ENCODE data around the gene SKA3. TPM values are rescaled to one million over a fixed set of nuclear protein-coding genes. Genes with fewer than 3 reads are reported as not detected.
"Not testable (repeated sequence)": the region's sequence is repeated elsewhere in the genome, so short reads cannot be mapped to it uniquely, and the experiment has no call there.

Gene SKA3
- total RNA-seq, 1 donor from 2014 or later: 1.7 TPM

DNA sequence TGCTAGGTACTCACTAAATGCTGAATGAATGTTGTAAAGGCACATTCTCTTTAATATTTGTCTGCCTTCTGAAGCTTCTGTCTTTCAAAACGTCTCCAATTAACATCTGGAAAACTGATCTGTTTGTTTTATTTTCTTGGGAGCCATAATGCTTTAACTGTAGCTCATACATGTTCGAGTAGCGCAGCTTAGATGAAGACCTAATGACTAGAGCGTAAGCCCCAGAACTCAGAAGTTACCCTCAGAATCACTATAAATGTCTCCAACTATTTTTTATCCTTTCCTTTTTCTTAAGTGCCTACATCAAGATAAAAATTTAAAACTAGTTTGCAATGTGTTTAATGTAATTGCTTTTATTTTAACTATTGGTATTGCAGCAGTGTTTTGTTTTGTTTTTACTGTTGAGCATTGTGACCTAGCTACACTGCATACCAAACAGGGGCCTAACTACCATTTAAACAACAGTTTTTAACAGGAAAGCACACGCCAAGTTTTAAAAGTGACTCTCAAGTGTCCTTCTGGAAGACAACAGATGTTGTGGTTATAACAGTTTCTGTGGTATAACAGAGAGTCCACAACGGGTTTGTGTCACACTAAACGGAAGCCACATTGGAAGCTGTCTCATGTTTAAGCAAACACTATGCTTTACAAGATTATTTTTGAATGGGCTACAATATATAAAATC lies 42.1 kb upstream of the SKA3 start:
- ATAC-seq (ENCODE audit: low read depth) (no peak), DNase-seq (no peak)
- peaks cover 3% of the 10 kb centered on the region for H3K27me3 Mint-ChIP-seq
- H3K36me3 Mint-ChIP-seq (ENCODE audit: low read depth): no peaks in the 10 kb centered on the region
- no peak overlapping the region for H3K4me3 Mint-ChIP-seq
- no peak overlapping the region for H3K27ac Mint-ChIP-seq
- H3K9me3 Mint-ChIP-seq: peaks cover 5% of the 10 kb centered on the region
- intact Hi-C loops (cut with micrococcal nuclease): no loop called here
- CTCF ChIA-PET: no interaction called here
- POLR2A ChIA-PET: no interaction called here
- TF ChIP-seq CTCF (IDR thresholded peaks at IDR 0.05): no peak
- H3K4me1 Mint-ChIP-seq: peaks cover 8% of the 10 kb centered on the region

GRCh38 chr13:21216332-21216731 lies 40.0 kb upstream of the SKA3 start:
- DNase-seq: no peak
- peaks cover 8% of the 10 kb centered on the region for H3K4me1 Mint-ChIP-seq
- CTCF ChIA-PET: no interaction called here

GRCh38 chr13:21215419-21215818 lies 39.1 kb upstream of the SKA3 start:
- H3K9me3 Mint-ChIP-seq: peaks cover 10% of the 10 kb centered on the region
- H3K27ac Mint-ChIP-seq; H3K4me1 Mint-ChIP-seq; CTCF ChIA-PET; DNase-seq; H3K4me3 Mint-ChIP-seq; H3K36me3 Mint-ChIP-seq (ENCODE audit: low read depth); POLR2A ChIA-PET; ATAC-seq (ENCODE audit: low read depth); intact Hi-C loops (cut with micrococcal nuclease): not testable (repeated sequence)
- H3K27me3 Mint-ChIP-seq: peaks cover 13% of the 10 kb centered on the region

More at GRCh38 chr13:21216332-21216731, 40.0 kb upstream of the SKA3 start:
- no peak for TF ChIP-seq CTCF (IDR thresholded peaks at IDR 0.05)
- Mint-ChIP-seq H3K4me3 (no peak overlapping the region), H3K36me3 (ENCODE audit: low read depth) (no peaks in the 10 kb centered on the region), H3K27ac (no peak overlapping the region), H3K27me3 (peaks cover 13% of the 10 kb centered on the region), H3K9me3 (peaks cover 15% of the 10 kb centered on the region)
- ATAC-seq (ENCODE audit: low read depth): no peak
- intact Hi-C loops (cut with micrococcal nuclease): no loop called here
- POLR2A ChIA-PET: no interaction called here

DNA sequence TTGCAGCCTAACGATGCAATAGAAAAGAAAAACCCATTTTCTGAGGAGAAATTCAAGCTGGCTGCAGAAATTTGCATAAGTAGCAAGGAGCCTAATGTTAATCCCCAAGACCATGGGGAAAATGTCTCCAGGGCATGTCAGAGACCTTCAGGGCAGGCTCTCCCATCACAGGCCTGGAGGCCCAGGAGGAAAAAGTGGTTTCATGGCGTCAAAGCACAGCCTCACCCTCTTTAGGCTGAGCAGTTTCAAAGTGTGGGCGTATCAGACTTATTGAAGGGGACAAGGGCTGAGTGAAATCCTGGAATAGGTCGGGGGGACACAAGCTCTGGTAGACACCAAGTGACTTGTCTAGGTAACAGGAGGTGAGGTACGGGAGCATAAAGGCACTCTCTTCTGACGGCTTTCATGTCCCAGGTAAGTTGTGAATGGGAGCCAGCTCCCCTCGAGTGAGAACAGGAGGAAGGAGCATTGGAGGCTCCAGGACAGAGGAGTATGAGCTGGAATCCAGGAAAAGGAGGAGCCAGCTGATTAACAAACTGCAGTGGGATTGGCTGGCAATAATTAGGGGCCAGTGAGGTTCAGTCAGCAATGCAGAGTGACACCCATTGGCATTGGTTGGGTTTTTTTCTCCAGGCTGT lies 35.9 kb upstream of the SKA3 start:
- DNase-seq: no peak
- Mint-ChIP-seq H3K27me3 (peaks cover 13% of the 10 kb centered on the region), H3K9me3 (peaks cover 10% of the 10 kb centered on the region), H3K4me3 (no peak overlapping the region), H3K36me3 (ENCODE audit: low read depth) (no peaks in the 10 kb centered on the region), H3K4me1 (no peaks in the 10 kb centered on the region), H3K27ac (no peak overlapping the region)
- intact Hi-C loops (cut with micrococcal nuclease): no loop called here
- CTCF ChIA-PET: no interaction called here
- no peak for ATAC-seq (ENCODE audit: low read depth)
- POLR2A ChIA-PET: no interaction called here
- no peak for TF ChIP-seq CTCF (IDR thresholded peaks at IDR 0.05)

GRCh38 chr13:21208652-21209154 lies 32.4 kb upstream of the SKA3 start:
- TF ChIP-seq CTCF (IDR thresholded peaks at IDR 0.05): no peak
- DNase-seq: no peak
- Mint-ChIP-seq H3K4me1 (no peaks in the 10 kb centered on the region), H3K27ac (no peak overlapping the region), H3K36me3 (ENCODE audit: low read depth) (no peaks in the 10 kb centered on the region), H3K9me3 (peaks cover 10% of the 10 kb centered on the region), H3K4me3 (no peak overlapping the region), H3K27me3 (peaks cover 12% of the 10 kb centered on the region)
- no peak for ATAC-seq (ENCODE audit: low read depth)
- intact Hi-C loops (cut with micrococcal nuclease): no loop called here
- ChIA-PET POLR2A (no interaction called here), CTCF (no interaction called here)

Measured in activated B cell treated with CpG ODN at 0.5 μM for 24 hours (primary cell).